Measurements from ENCODE around the gene KCNIP1. TPM values are rescaled to one million over a fixed set of nuclear protein-coding genes. Genes with fewer than 3 reads are reported as not detected.

KCNIP1 gene
- polyA plus RNA-seq, 1 donor from 2014 or later, result 13.8 TPM

- Histone ChIP-seq H3K27ac (ENCODE audit: low read length) (no peak overlapping the region), H3K27me3 (ENCODE audit: insufficient read depth, low read depth, low read length) (no peaks in the 10 kb centered on the region), H3K79me2 (replicated peaks; ENCODE audit: insufficient read depth, low read length) (no peaks in the 10 kb centered on the region), H3K4me3 (ENCODE audit: low read length) (no peak overlapping the region), H3K9me2 (ENCODE audit: insufficient read depth, low read length) (no peaks in the 10 kb centered on the region), H3K9ac (ENCODE audit: low read length) (no peak overlapping the region), H3K36me3 (ENCODE audit: insufficient read depth, low read length) (no peaks in the 10 kb centered on the region), H3F3A (ENCODE audit: insufficient read depth, low read length, poor library complexity, severe bottlenecking) (no peaks in the 10 kb centered on the region), H3K4me2 (ENCODE audit: low read length) (no peak overlapping the region), H4K20me1 (ENCODE audit: insufficient read depth) (no peaks in the 10 kb centered on the region), H2AFZ (ENCODE audit: low read depth, low read length) (no peak overlapping the region), H3K9me3 (ENCODE audit: low read length) (no peaks in the 10 kb centered on the region)
- TF ChIP-seq SMC3 (conservative IDR thresholded peaks at IDR 0.05; ENCODE audit: poor library complexity) (no peak), REST (IDR thresholded peaks at IDR 0.05; ENCODE audit: borderline replicate concordance) (no peak), EZH2 (IDR thresholded peaks at IDR 0.05; ENCODE audit: borderline replicate concordance, insufficient read depth, low read length, poor library complexity, severe bottlenecking) (no peak), MXI1 (conservative IDR thresholded peaks at IDR 0.05; ENCODE audit: poor library complexity, severe bottlenecking) (no peak), CTCF (IDR thresholded peaks at IDR 0.05; ENCODE audit: poor library complexity, severe bottlenecking) (no peak), RAD21 (conservative IDR thresholded peaks at IDR 0.05) (no peak), TAF1 (IDR thresholded peaks at IDR 0.05; ENCODE audit: low read depth) (no peak), EP300 (conservative IDR thresholded peaks at IDR 0.05; ENCODE audit: poor library complexity, severe bottlenecking) (no peak), POLR2AphosphoS5 (IDR thresholded peaks at IDR 0.05) (no peak)
Measured at GRCh38 chr5:170562166-170562874, 58.5 kb downstream of the KCNIP1 start.

GRCh38 chr5:170562875-170563228, 59.0 kb downstream of the KCNIP1 start:
- no peaks in the 10 kb centered on the region for H3F3A ChIP-seq (ENCODE audit: insufficient read depth, low read length, poor library complexity, severe bottlenecking)
- no peak overlapping the region for H2AFZ ChIP-seq (ENCODE audit: low read depth, low read length)
- H3K9me2 ChIP-seq (ENCODE audit: insufficient read depth, low read length), result no peaks in the 10 kb centered on the region
- no peaks in the 10 kb centered on the region for H4K20me1 ChIP-seq (ENCODE audit: insufficient read depth)
- no peaks in the 10 kb centered on the region for H3K9me3 ChIP-seq (ENCODE audit: low read length)
- H3K4me3 ChIP-seq (ENCODE audit: low read length), result no peak overlapping the region
- H3K4me2 ChIP-seq (ENCODE audit: low read length), result no peak overlapping the region
- H3K27ac ChIP-seq (ENCODE audit: low read length), result no peak overlapping the region
- no peaks in the 10 kb centered on the region for H3K36me3 ChIP-seq (ENCODE audit: insufficient read depth, low read length)
- H3K27me3 ChIP-seq (ENCODE audit: insufficient read depth, low read depth, low read length), result no peaks in the 10 kb centered on the region
- no peak overlapping the region for H3K9ac ChIP-seq (ENCODE audit: low read length)
- H3K79me2 ChIP-seq (replicated peaks; ENCODE audit: insufficient read depth, low read length), result no peaks in the 10 kb centered on the region
- no peak for TF ChIP-seq EZH2 (IDR thresholded peaks at IDR 0.05; ENCODE audit: borderline replicate concordance, insufficient read depth, low read length, poor library complexity, severe bottlenecking)
- TF ChIP-seq SMC3 (conservative IDR thresholded peaks at IDR 0.05; ENCODE audit: poor library complexity), result no peak
- no peak for TF ChIP-seq REST (IDR thresholded peaks at IDR 0.05; ENCODE audit: borderline replicate concordance)
- TF ChIP-seq TAF1 (IDR thresholded peaks at IDR 0.05; ENCODE audit: low read depth), result no peak
- no peak for TF ChIP-seq MXI1 (conservative IDR thresholded peaks at IDR 0.05; ENCODE audit: poor library complexity, severe bottlenecking)
- TF ChIP-seq POLR2AphosphoS5 (IDR thresholded peaks at IDR 0.05), result no peak
- TF ChIP-seq RAD21 (conservative IDR thresholded peaks at IDR 0.05), result no peak
- TF ChIP-seq EP300 (conservative IDR thresholded peaks at IDR 0.05; ENCODE audit: poor library complexity, severe bottlenecking), result no peak
- TF ChIP-seq CTCF (IDR thresholded peaks at IDR 0.05; ENCODE audit: poor library complexity, severe bottlenecking), result no peak
